ENCODE results near the gene DCC. TPM values are rescaled to one million over a fixed set of nuclear protein-coding genes. Genes with fewer than 3 reads are reported as not detected.

DCC gene
- total and polyA plus RNA-seq, 2 donors (not counting 1 experiment from before 2014, with no cell fraction given) = 0.14 TPM; not detected in 1

GRCh38 chr18:52607985-52608384 is 268.0 kb downstream of the DCC start:
- H2AFZ ChIP-seq (ENCODE audit: low read length) = no peak overlapping the region
- no peaks in the 10 kb centered on the region for H3K36me3 ChIP-seq (ENCODE audit: control insufficient read depth, insufficient read depth, low read length)
- H3K4me2 ChIP-seq (ENCODE audit: extremely low read depth, insufficient read depth, low read length) = no peak overlapping the region
- H3K4me3 ChIP-seq (replicated peaks in 1 of 4; ENCODE audit: control extremely low read depth in 1 of 4, insufficient read depth in 1 of 4, low read depth in 3 of 4, low read length in 4 of 4) = no peak overlapping the region
- no peak for DNase-seq (ENCODE audit: low read depth in 2 of 2)
- H3K4me1 ChIP-seq (ENCODE audit: control insufficient read depth, extremely low read depth, insufficient read depth, low read length) = no peaks in the 10 kb centered on the region
- H3K79me2 ChIP-seq (ENCODE audit: control insufficient read depth, insufficient read depth, low read length) = no peaks in the 10 kb centered on the region
- TF ChIP-seq EZH2 (IDR thresholded peaks at IDR 0.05; ENCODE audit: low read length, missing control alignments) = no peak
- no peak for TF ChIP-seq CTCF (conservative IDR thresholded peaks at IDR 0.05 in 1 of 2, IDR thresholded peaks at IDR 0.05 in 1 of 2; ENCODE audit: low read depth in 1 of 2, low read length in 2 of 2)
- H3K27me3 ChIP-seq (ENCODE audit: control insufficient read depth, insufficient read depth, low read length) = no peaks in the 10 kb centered on the region
- no peak overlapping the region for H3K9ac ChIP-seq (ENCODE audit: insufficient read depth, low read length)
- H4K20me1 ChIP-seq (ENCODE audit: control insufficient read depth, extremely low read depth, insufficient read depth, low read length) = no peaks in the 10 kb centered on the region
- H3K9me3 ChIP-seq (ENCODE audit: control insufficient read depth, insufficient read depth, low read depth, low read length) = no peaks in the 10 kb centered on the region
- no peak overlapping the region for H3K27ac ChIP-seq (ENCODE audit: insufficient read depth, low read length)

GRCh38 chr18:52610451-52611115 is 270.6 kb downstream of the DCC start:
- TF ChIP-seq CTCF (conservative IDR thresholded peaks at IDR 0.05 in 1 of 2, IDR thresholded peaks at IDR 0.05 in 1 of 2; ENCODE audit: low read depth in 1 of 2, low read length in 2 of 2) (no peak), EZH2 (IDR thresholded peaks at IDR 0.05; ENCODE audit: low read length, missing control alignments) (no peak)
- Histone ChIP-seq H3K9ac (ENCODE audit: insufficient read depth, low read length) (no peak overlapping the region), H3K4me1 (ENCODE audit: control insufficient read depth, extremely low read depth, insufficient read depth, low read length) (no peaks in the 10 kb centered on the region), H3K27ac (ENCODE audit: insufficient read depth, low read length) (no peak overlapping the region), H4K20me1 (ENCODE audit: control insufficient read depth, extremely low read depth, insufficient read depth, low read length) (no peaks in the 10 kb centered on the region), H3K4me2 (ENCODE audit: extremely low read depth, insufficient read depth, low read length) (no peak overlapping the region), H3K9me3 (ENCODE audit: control insufficient read depth, insufficient read depth, low read depth, low read length) (no peaks in the 10 kb centered on the region), H3K4me3 (replicated peaks in 1 of 4; ENCODE audit: control extremely low read depth in 1 of 4, insufficient read depth in 1 of 4, low read depth in 3 of 4, low read length in 4 of 4) (no peak overlapping the region), H3K79me2 (ENCODE audit: control insufficient read depth, insufficient read depth, low read length) (no peaks in the 10 kb centered on the region), H3K36me3 (ENCODE audit: control insufficient read depth, insufficient read depth, low read length) (no peaks in the 10 kb centered on the region), H2AFZ (ENCODE audit: low read length) (no peak overlapping the region), H3K27me3 (ENCODE audit: control insufficient read depth, insufficient read depth, low read length) (no peaks in the 10 kb centered on the region)
- no peak for DNase-seq (ENCODE audit: low read depth in 2 of 2)

- Histone ChIP-seq H3K9ac (ENCODE audit: insufficient read depth, low read length) (no peak overlapping the region), H3K27me3 (ENCODE audit: control insufficient read depth, insufficient read depth, low read length) (no peaks in the 10 kb centered on the region), H4K20me1 (ENCODE audit: control insufficient read depth, extremely low read depth, insufficient read depth, low read length) (no peaks in the 10 kb centered on the region), H3K4me1 (ENCODE audit: control insufficient read depth, extremely low read depth, insufficient read depth, low read length) (no peaks in the 10 kb centered on the region), H3K36me3 (ENCODE audit: control insufficient read depth, insufficient read depth, low read length) (no peaks in the 10 kb centered on the region), H3K9me3 (ENCODE audit: control insufficient read depth, insufficient read depth, low read depth, low read length) (no peaks in the 10 kb centered on the region), H3K4me3 (replicated peaks in 1 of 4; ENCODE audit: control extremely low read depth in 1 of 4, insufficient read depth in 1 of 4, low read depth in 3 of 4, low read length in 4 of 4) (no peak overlapping the region), H3K27ac (ENCODE audit: insufficient read depth, low read length) (no peak overlapping the region), H2AFZ (ENCODE audit: low read length) (no peak overlapping the region), H3K79me2 (ENCODE audit: control insufficient read depth, insufficient read depth, low read length) (no peaks in the 10 kb centered on the region), H3K4me2 (ENCODE audit: extremely low read depth, insufficient read depth, low read length) (no peak overlapping the region)
- DNase-seq (ENCODE audit: low read depth in 2 of 2) = no peak
- TF ChIP-seq CTCF (conservative IDR thresholded peaks at IDR 0.05 in 1 of 2, IDR thresholded peaks at IDR 0.05 in 1 of 2; ENCODE audit: low read depth in 1 of 2, low read length in 2 of 2) (no peak), EZH2 (IDR thresholded peaks at IDR 0.05; ENCODE audit: low read length, missing control alignments) (no peak)
These were observed 272.4 kb downstream of the DCC start for GRCh38 chr18:52612406-52612805.

All from fibroblast of lung (primary cell).